PC-9 (cell line): ENCODE results near the gene EPG5.

Experiments
- EZH2 ChIP-seq: fragments of 200-600 bp; sonication (generic); IDR thresholded peaks from 2 replicates; pipeline ENCODE4 v1.8.0; 2017; ENCODE audit warnings: antibody characterized with exemption, low read depth
- TF ChIP-seq, protein P1 (sequence below): fragments of 200-600 bp; sonication (generic); conservative IDR thresholded peaks from 2 replicates; pipeline ENCODE4 v1.6.1; 2017; ENCODE audit warnings: mixed run types, antibody characterized with exemption, mild to moderate bottlenecking, moderate library complexity

DNA sequence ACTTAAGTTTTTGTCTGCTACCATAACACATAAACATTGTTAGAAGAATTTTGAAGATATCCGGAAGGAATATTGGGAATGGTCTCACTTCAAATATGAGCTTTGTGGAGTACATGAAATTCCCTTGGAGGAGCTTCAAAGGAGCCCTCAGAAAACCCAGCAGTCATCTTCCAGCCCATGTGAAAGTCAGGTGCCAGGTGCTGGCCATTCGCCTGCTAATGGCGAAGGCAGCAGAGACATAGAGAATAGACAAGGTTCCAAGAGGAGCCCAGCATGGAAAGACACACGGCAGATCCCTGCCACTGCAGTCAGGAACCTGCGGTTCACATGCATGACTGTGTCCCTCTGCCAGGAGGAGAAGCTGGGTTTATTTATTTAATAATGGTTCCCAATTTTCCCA is 40.0 kb upstream of the EPG5 start:
- TF ChIP-seq, protein P1, sequence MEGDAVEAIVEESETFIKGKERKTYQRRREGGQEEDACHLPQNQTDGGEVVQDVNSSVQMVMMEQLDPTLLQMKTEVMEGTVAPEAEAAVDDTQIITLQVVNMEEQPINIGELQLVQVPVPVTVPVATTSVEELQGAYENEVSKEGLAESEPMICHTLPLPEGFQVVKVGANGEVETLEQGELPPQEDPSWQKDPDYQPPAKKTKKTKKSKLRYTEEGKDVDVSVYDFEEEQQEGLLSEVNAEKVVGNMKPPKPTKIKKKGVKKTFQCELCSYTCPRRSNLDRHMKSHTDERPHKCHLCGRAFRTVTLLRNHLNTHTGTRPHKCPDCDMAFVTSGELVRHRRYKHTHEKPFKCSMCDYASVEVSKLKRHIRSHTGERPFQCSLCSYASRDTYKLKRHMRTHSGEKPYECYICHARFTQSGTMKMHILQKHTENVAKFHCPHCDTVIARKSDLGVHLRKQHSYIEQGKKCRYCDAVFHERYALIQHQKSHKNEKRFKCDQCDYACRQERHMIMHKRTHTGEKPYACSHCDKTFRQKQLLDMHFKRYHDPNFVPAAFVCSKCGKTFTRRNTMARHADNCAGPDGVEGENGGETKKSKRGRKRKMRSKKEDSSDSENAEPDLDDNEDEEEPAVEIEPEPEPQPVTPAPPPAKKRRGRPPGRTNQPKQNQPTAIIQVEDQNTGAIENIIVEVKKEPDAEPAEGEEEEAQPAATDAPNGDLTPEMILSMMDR, result no peak
- no peak for TF ChIP-seq EZH2
